Stimulated activated naive B cell treated with anti-CD40 and anti-IgM and Interleukin-4, amounts not matched to agents 10 μg/mL and 1 μg/mL and 100 μg/mL, for 72 hours (primary cell): ENCODE data around the gene ARMC9.

Experiments
- ATAC-seq, 2 donors: fragments of 150-1000 bp; cut with Tn5 transposase; replicated peaks; 2 replicates each; pipeline ENCODE4 v1.10.0; 2021; ENCODE audit warnings: moderate library complexity in 1 of 2
- DNase-seq: peaks from one replicate; pipeline ENCODE4 v3.0.0; 2021
- H3K27ac Mint-ChIP-seq: one replicate; pipeline ENCODE4 v1.8.0; 2022; ENCODE audit warnings: mild to moderate bottlenecking, mixed read lengths
- H3K27me3 Mint-ChIP-seq, 2 donors: one replicate each; pipeline ENCODE4 v1.8.0; 2022; ENCODE audit warnings: mixed read lengths in 2 of 2
- H3K36me3 Mint-ChIP-seq, 2 donors: one replicate each; pipeline ENCODE4 v1.8.0; 2022; ENCODE audit warnings: mixed read lengths in 2 of 2, mild to moderate bottlenecking in 1 of 2
- H3K4me1 Mint-ChIP-seq, 2 donors: one replicate each; pipeline ENCODE4 v1.8.0; 2022; ENCODE audit warnings: mixed read lengths in 2 of 2, mild to moderate bottlenecking in 1 of 2
- H3K4me3 Mint-ChIP-seq, 2 donors: one replicate each; pipeline ENCODE4 v1.8.0; 2022; ENCODE audit warnings: mild to moderate bottlenecking in 2 of 2, mixed read lengths in 2 of 2, moderate library complexity in 1 of 2
- H3K9me3 Mint-ChIP-seq, 2 donors: one replicate each; pipeline ENCODE4 v1.8.0; 2022; ENCODE audit warnings: mixed read lengths in 2 of 2, mild to moderate bottlenecking in 1 of 2

The ARMC9 gene

DNA sequence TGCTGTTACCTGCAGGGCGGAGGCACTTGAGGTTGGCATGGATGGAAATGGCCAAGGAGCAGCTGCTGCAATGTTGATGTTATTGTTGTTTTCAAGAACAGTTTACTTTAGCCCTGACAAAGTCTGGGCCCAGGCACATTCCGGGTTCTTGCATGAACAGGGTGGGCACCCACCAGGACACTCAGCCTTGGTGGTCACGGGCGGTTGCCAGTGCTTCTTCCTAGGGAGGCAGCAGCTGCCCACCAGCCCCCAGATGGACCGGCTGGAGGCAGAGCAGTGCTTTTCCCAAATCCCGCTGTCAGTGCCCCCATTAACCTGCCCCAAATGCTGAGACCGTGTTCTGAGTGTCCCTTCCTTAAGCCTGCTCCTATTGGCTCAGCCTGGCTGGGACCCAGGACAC, 158.6 kb downstream of the ARMC9 start:
- Mint-ChIP-seq H3K36me3 (peaks cover 17 to 19% of the 10 kb centered on the region in 2 donors), H3K27ac (no peak overlapping the region), H3K27me3 (no peaks in the 10 kb centered on the region), H3K9me3 (peaks cover 0 to 2% of the 10 kb centered on the region in 2 donors), H3K4me1 (peaks cover 9 to 13% of the 10 kb centered on the region in 2 donors), H3K4me3 (no peak overlapping the region)
- DNase-seq (no peak), ATAC-seq (no peak)

DNA sequence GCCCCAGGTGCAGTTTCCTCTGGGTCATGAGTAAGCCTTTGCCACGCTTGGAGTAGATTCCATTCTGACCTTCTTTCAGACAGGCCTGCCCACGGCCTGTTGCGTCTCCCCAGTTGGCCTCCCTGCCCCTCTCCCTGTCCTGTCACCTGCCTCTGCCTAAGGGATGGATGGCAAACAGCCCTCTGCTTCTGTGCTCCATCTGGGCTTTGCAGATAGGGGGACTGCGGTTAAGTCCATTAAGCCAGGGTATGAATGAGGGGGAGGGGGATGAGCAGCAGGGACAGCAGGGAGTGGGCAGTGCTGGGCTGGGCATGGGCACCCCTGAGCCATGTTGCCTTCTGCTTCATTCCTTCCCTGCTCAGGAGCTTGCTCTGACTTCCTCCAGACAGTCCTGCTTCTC, 159.5 kb downstream of the ARMC9 start:
- peaks cover 23 to 26% of the 10 kb centered on the region in 2 donors for H3K36me3 Mint-ChIP-seq
- no peak for DNase-seq
- H3K9me3 Mint-ChIP-seq: peaks cover 0 to 2% of the 10 kb centered on the region in 2 donors
- no peak overlapping the region for H3K4me3 Mint-ChIP-seq
- ATAC-seq: no peak
- H3K27ac Mint-ChIP-seq: no peak overlapping the region
- no peaks in the 10 kb centered on the region for H3K27me3 Mint-ChIP-seq
- peaks cover 16 to 21% of the 10 kb centered on the region in 2 donors for H3K4me1 Mint-ChIP-seq

DNA sequence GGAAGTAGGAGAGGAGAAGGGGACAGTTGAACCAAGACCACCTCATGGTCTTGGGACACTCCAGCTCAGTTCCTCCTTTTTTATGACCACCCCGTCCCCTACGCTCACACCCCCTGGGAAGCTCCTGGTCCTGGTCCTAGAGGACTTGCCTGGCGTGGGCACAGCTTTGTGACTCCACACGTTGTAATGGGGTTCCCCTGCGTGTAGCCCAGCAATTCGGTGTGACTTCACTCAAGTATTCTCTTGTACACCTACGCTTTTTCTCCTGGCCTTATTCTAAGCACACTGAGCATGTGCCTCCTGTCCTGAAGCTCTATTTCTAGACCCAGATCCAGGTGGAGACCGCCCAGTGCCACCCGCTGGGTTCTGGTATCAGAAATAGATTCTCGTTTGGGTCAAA, 161.0 kb downstream of the ARMC9 start:
- ATAC-seq: no peak
- Mint-ChIP-seq H3K4me1 (peaks cover 17 to 26% of the 10 kb centered on the region in 2 donors), H3K36me3 (peaks cover 24 to 27% of the 10 kb centered on the region in 2 donors), H3K27ac (no peak overlapping the region), H3K4me3 (no peak overlapping the region), H3K9me3 (peaks cover 0 to 2% of the 10 kb centered on the region in 2 donors), H3K27me3 (no peaks in the 10 kb centered on the region)
- DNase-seq: no peak

DNA sequence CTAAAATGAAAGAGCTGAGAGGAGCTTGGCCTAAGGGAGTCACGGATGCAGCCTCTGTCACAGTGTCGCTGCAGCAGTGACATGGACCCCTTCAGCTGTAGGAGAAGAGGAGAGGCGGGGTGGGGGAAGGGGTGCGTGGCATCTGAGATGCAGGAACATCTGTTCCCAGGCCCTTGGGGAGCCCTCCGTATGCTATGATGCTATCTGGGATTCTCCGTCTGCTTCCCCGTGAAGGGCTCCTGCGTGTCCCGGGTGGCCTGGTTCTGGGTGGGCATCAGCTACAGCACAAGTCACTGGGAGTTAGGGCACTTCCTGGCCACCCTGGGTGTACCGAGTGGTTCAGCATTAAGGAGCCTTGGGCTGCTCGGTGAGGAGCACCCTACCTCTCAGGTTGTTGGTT, 161.5 kb downstream of the ARMC9 start:
- H3K36me3 Mint-ChIP-seq: peaks cover 25 to 27% of the 10 kb centered on the region in 2 donors
- H3K4me3 Mint-ChIP-seq: no peak overlapping the region
- peaks cover 0 to 4% of the 10 kb centered on the region in 2 donors for H3K9me3 Mint-ChIP-seq
- no peaks in the 10 kb centered on the region for H3K27me3 Mint-ChIP-seq
- H3K4me1 Mint-ChIP-seq: peaks cover 19 to 31% of the 10 kb centered on the region in 2 donors
- no peak overlapping the region for H3K27ac Mint-ChIP-seq
- no peak for DNase-seq
- ATAC-seq: no peak

DNA sequence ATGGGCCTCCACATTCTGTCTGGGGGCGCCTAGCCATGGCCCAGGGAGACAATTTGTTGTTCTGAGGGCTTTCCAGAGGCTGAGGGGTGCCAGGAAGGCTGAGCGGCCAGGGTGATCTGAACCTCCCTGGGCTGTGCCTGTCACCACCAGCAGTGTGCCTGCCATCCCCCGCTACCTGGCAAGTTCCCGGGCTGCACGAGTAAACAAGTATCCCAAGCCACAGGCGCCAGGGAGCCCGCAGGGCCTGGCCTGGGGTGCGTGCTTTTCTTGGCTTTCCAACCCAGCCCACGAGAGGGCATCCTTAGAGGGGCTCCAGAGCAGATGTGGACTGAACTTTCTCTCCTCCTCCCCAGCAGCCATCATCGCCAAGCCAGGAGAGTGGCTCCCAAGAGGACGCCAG, 162.0 kb downstream of the ARMC9 start:
- DNase-seq: no peak
- Mint-ChIP-seq H3K27ac (no peak overlapping the region), H3K27me3 (no peaks in the 10 kb centered on the region), H3K4me3 (no peak overlapping the region), H3K9me3 (peaks cover 0 to 6% of the 10 kb centered on the region in 2 donors), H3K4me1 (peaks cover 22 to 35% of the 10 kb centered on the region in 2 donors), H3K36me3 (peaks cover 27 to 28% of the 10 kb centered on the region in 2 donors)
- no peak for ATAC-seq

DNA sequence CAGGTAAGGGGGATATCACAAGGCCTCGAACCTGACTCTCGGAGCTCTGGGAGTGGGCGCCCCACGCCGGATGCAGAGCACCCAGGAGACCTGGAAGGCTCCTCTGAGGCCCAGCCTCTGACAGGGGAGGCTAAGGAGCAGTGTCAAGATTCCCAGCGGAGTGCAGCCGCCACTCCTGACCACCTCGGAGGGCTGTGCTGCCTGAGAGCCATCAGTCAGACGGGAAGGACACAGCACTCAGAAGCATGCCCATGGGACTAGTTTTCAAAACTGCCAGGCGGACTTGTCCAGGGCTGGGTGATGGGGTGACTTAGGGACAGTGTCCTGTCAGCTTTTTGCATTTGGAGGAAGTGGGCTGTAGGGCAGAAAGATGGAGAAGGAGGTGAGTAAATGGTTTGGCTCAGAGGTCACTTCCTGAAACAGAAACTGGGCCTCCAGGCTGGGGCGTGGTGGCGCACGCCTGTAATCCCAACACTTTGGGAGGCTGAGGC, 162.5 kb downstream of the ARMC9 start:
- Mint-ChIP-seq H3K27me3 (no peaks in the 10 kb centered on the region), H3K9me3 (peaks cover 0 to 6% of the 10 kb centered on the region in 2 donors), H3K36me3 (peaks cover 29 to 30% of the 10 kb centered on the region in 2 donors), H3K4me3 (no peak overlapping the region), H3K4me1 (peaks cover 22 to 35% of the 10 kb centered on the region in 2 donors), H3K27ac (peak overlapping the region; percentile 74)
- ATAC-seq (no peak), DNase-seq (no peak)

DNA sequence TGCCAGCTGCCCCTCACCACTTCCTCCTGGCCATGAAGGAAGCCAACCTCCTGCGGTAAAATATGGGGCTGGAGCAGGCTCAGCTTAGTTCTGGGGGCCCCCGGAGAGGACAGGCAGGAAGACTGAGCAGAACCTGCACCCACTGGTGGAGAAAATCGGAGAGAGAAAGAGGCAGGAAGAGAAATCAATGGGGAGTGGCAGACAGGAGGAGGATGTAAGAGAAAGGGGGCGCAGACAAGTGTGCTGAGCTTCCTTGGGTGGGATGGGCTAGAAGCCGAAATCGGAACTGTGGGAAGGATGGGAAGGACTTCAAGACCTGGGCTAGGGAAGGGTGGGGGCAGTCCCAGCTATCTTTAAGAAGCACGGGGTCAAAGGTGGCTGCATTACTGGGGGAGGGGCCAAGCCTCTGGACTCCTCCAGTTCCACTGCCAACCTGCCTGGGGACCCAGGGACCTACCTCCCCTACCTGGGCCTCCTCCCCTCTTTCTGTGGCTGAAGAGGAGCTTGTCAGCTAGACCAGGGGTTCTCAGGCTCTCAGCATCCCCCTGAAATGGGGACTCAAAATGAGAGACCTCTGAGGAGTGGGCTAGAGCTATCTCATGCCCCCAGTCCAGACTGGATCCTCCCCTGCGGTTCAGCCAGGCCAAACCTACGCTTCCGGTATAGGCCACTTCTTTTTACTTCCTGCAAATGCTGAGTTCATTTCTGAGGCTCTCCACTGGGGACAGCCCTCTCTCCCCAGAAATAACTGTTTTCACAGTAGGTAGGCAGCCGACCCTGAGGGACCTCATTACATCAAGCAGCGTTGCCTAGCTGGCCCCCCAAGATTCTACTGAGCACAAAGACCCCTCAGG, 163.5 kb downstream of the ARMC9 start:
- peaks cover 0 to 6% of the 10 kb centered on the region in 2 donors for H3K9me3 Mint-ChIP-seq
- H3K27me3 Mint-ChIP-seq: no peaks in the 10 kb centered on the region
- H3K27ac Mint-ChIP-seq: peak overlapping the region; percentile 88
- peaks cover 22 to 35% of the 10 kb centered on the region in 2 donors for H3K4me1 Mint-ChIP-seq
- DNase-seq (peak; percentile 41), ATAC-seq (peak; percentile 96 to 97)
- H3K36me3 Mint-ChIP-seq: peaks cover 30 to 31% of the 10 kb centered on the region in 2 donors
- peak overlapping the region; percentile 37 to 41 for H3K4me3 Mint-ChIP-seq

DNA sequence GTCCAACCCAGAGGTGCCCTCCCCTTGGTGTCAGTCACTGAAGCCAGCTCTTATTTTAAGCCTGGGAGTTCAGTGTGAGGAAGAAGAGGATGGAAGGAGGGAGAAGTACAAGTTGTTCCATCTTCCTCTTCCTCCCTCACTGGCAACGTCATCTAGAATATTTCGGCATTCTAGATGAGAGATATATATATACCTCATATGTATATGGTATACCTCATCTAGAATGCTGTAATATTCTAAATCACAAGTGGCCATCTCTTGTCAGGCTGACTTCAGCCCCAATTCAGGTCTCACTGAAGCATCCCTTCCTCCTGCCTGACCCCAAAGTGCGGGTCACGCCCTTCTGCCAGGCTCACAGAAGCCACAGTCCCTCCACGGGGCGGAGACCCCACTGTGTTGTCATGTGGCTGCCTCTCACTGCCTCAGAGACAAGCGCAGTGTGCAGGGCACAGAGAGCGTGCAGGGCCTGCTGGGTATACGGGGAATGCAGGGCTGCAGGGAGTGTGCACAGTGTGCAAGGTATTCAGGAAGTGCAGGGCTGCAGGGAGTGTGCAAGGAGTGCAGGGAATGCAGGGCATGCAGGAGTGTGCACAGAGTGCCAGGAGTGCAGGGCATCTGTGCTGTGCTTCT, 164.2 kb downstream of the ARMC9 start:
- peak overlapping the region; percentile 37 to 41 for H3K4me3 Mint-ChIP-seq

DNA sequence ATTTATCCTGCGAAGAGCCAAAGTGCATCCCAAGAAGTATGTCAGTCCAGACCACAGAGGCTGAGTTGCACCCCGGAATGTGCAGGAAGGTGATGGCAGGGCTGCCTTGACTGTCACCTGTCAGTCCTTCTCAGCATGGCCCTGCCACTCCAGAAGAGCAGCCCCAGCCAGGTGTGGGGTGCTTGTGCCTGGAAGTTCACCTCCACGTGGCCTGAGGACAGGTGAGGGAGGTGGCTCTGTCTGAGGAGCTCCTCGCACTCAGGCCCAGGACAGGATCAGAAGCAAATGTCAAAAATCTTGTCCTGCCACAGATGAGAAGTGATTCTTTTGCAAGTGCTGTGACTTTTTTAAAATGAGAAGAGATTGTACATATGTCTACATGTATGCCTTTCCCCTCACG, 165.6 kb downstream of the ARMC9 start:
- peaks cover 0 to 6% of the 10 kb centered on the region in 2 donors for H3K9me3 Mint-ChIP-seq
- no peak for DNase-seq
- ATAC-seq: no peak
- no peak overlapping the region for H3K27ac Mint-ChIP-seq
- peaks cover 21 to 35% of the 10 kb centered on the region in 2 donors for H3K4me1 Mint-ChIP-seq
- H3K36me3 Mint-ChIP-seq: peaks cover 26% of the 10 kb centered on the region in 2 donors
- H3K27me3 Mint-ChIP-seq: no peaks in the 10 kb centered on the region
- H3K4me3 Mint-ChIP-seq: no peak overlapping the region

More for the DNA sequence above, 164.2 kb downstream of the ARMC9 start:
- ATAC-seq: no peak
- no peaks in the 10 kb centered on the region for H3K27me3 Mint-ChIP-seq
- H3K27ac Mint-ChIP-seq: peak overlapping the region; percentile 88
- peaks cover 0 to 6% of the 10 kb centered on the region in 2 donors for H3K9me3 Mint-ChIP-seq
- peaks cover 21 to 35% of the 10 kb centered on the region in 2 donors for H3K4me1 Mint-ChIP-seq
- DNase-seq: no peak
- peaks cover 30 to 31% of the 10 kb centered on the region in 2 donors for H3K36me3 Mint-ChIP-seq

DNA sequence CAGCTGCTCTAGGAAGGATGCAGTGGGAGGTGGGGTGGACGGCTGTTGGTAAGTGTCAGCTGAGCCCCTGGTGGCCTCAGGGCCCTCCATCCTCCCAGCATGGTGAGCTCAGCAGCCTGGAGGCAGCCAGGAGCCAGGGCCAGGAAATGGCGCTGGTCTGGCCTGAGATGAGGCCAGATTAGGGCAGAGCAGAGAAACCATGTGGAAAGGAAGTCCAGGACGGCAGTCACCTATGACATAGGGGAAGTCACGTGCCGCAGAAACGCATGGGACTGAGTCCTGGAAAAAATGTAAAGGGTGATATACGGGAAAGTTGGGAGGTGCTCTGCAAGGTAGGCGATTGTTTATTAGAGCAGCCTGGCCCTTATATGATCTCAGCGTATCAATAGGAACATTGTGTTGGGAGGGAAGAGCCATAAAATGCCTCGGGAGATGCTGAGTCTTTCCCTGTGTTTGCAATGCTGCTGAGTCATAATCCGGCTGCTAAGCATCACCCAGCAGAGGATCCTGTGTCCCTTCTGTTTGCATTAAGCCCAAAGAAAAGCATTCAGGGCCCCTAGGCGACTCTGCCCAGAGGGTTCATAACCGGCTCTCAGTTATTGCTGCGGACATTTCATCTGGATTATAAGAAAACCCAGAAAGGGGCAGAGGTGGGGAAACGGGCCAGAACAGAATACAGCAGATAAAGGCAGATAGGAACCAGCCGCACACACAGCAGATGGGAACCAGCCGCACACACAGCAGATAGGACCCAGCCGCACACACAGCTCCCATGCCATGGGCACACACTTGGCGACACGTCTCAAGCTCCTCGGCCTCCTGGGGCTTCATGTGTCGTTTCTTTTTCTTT, 166.8 kb downstream of the ARMC9 start:
- Mint-ChIP-seq H3K36me3 (peaks cover 23 to 26% of the 10 kb centered on the region in 2 donors), H3K9me3 (peaks cover 0 to 6% of the 10 kb centered on the region in 2 donors), H3K27me3 (no peaks in the 10 kb centered on the region), H3K4me1 (peaks cover 21 to 35% of the 10 kb centered on the region in 2 donors), H3K4me3 (no peak overlapping the region), H3K27ac (no peak overlapping the region)
- ATAC-seq: no peak
- no peak for DNase-seq

DNA sequence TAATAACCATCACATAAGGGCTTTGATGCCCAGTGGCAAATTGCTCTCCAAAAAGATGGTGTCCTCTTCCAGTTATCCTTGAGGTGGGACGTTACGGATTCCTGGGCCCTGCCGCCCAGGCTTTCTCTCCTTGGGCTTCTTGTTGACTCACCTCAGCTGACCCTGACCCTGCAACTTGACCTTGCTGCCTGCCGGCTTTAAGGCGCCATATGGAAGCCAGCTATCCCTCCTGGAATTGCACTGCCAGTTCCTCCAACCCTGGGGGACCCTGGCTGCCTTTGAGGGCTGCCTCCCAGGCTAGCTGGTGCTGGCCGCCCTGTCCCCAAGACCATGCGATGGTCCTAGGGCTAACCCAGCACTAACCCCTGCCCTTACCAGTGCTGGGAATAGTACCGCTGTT, 168.7 kb downstream of the ARMC9 start:
- DNase-seq (no peak), ATAC-seq (no peak)
- no peak overlapping the region for H3K27ac Mint-ChIP-seq
- H3K4me3 Mint-ChIP-seq: no peak overlapping the region
- peaks cover 11 to 13% of the 10 kb centered on the region in 2 donors for H3K36me3 Mint-ChIP-seq
- H3K9me3 Mint-ChIP-seq: peaks cover 0 to 4% of the 10 kb centered on the region in 2 donors
- H3K4me1 Mint-ChIP-seq: peaks cover 12 to 21% of the 10 kb centered on the region in 2 donors
- H3K27me3 Mint-ChIP-seq: no peaks in the 10 kb centered on the region

DNA sequence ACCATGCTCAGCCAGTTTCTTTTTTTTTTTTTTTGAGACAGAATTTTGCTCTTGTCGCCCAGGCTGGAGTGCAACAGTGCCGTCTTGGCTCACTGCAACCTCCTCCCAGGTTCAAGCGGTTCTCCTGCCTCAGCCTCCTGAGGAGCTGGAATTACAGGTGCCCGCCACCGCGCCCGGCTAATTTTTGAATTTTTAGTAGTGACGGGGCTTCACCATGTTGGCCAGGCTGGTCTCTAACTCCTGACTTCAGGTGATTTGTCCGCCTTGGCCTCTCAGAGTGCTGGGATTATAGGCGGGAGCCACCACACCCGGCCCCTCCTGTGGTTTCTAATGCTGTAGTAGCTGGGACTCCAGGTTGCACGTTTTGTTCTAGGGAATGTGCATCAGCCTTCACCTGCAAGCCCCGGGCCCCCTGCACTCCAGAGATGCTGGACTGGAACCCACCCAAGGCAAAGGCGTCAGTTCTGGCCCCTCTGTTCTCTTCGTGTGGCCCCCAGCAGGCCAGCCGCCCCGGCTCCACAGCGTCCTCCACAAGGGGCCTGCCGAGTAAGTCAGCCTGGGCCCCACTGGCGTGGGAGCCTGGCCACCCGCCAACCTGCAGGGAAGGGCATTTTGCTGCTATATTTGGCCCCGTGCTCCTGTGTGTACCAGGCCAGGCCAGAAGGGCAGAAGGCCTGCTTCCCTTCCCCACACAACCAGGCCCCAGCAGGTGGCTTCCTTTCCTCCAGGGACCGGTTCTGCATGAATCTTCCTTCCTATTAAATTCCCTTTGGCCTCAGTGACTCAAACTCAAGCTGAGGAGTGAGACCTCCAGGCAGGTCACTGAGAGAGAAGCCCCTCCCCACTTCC, 171.4 kb downstream of the ARMC9 start:
- Mint-ChIP-seq H3K9me3 (peaks cover 0 to 4% of the 10 kb centered on the region in 2 donors), H3K4me1 (peaks cover 5% of the 10 kb centered on the region in 2 donors), H3K4me3 (no peak overlapping the region), H3K36me3 (peaks cover 4 to 6% of the 10 kb centered on the region in 2 donors), H3K27me3 (no peaks in the 10 kb centered on the region), H3K27ac (peak overlapping the region; percentile 59)
- DNase-seq: no peak
- no peak for ATAC-seq

DNA sequence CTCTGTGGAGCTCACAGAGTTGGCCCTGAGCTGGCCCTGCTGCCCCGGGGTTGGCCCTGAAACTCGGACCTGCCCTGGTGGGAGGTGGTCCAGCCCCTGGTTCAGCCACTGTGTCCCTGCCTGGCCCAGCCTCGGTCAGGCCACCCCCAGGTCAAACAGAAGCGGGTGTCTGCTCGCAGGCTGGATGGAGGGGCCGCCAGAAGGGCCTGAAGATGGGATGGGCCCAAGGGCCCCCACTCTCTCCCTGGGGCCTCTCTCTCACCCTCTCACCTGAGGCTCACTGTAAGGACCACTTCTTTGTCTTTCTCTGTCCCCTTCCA, 172.0 kb downstream of the ARMC9 start:
- ATAC-seq (no peak), DNase-seq (no peak)
- no peak overlapping the region for H3K4me3 Mint-ChIP-seq
- H3K4me1 Mint-ChIP-seq: peaks cover 0 to 1% of the 10 kb centered on the region in 2 donors
- no peaks in the 10 kb centered on the region for H3K9me3 Mint-ChIP-seq
- H3K36me3 Mint-ChIP-seq: peaks cover 3 to 4% of the 10 kb centered on the region in 2 donors
- no peaks in the 10 kb centered on the region for H3K27me3 Mint-ChIP-seq
- peak overlapping the region; percentile 59 for H3K27ac Mint-ChIP-seq
